MM.1S (cell line): ENCODE results near the gene NT5M.

Source experiments
- CTCF ChIP-seq: fragments of 300-600 bp; sonication (generic); IDR thresholded peaks from 2 replicates; pipeline ENCODE4 v1.5.1; 2016; ENCODE audit warnings: antibody characterized with exemption, low read length, mixed read lengths
- EZH2 ChIP-seq: fragments of 300-600 bp; sonication (generic); optimal IDR thresholded peaks from 2 replicates; pipeline ENCODE3; 2017; ENCODE audit warnings: low read depth, mild to moderate bottlenecking, antibody characterized with exemption, low read length, mixed read lengths
- EZH2phosphoT487 ChIP-seq: fragments of 300-600 bp; sonication (generic); IDR thresholded peaks from 2 replicates; pipeline ENCODE4 v1.6.1; 2018; ENCODE audit warnings: antibody characterized with exemption, low read length

GRCh38 chr17:17315142-17315821 is 12.1 kb downstream of the NT5M start:
- TF ChIP-seq CTCF (no peak), EZH2 (no peak), EZH2phosphoT487 (no peak)
